ENCODE data around the gene AGAP1.

The AGAP1 gene

DNA sequence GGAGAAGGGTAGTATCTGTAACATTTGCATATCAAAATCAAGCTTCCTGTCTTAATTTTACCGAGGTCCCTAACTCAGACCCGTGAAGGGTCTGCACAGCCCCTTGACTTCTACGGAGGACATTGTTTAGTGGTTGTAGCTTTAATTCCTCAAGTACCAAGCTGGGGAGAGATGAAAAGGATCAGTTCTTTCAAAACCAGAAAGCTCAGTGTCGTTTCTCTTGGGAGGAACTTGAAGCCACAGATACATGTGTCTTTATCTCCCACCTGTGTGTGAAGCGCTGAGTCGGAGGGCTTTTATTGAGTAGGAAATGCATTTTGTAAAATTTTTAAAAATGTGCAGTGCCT lies 410.7 kb downstream of the AGAP1 start:
- DNase-seq: no peak

DNA sequence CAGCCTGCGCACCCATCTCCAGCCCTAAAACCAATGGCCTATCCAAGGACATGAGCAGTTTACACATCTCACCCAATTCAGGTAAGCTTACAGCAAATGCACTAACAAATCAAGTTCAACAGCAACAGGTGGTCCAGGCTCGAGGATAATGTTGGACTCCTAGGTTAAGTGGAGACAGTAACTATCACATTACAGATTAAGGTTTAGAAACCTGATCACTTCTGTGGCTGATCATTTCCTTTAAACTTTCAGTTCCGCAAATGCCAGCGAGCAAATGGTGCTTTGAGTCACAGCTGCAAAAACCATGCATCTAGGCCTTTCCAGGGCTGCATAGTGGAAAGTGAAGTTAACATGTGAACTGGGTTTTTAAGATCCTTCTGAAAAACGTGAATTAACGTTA lies 415.0 kb downstream of the AGAP1 start:
- DNase-seq: no peak

DNA sequence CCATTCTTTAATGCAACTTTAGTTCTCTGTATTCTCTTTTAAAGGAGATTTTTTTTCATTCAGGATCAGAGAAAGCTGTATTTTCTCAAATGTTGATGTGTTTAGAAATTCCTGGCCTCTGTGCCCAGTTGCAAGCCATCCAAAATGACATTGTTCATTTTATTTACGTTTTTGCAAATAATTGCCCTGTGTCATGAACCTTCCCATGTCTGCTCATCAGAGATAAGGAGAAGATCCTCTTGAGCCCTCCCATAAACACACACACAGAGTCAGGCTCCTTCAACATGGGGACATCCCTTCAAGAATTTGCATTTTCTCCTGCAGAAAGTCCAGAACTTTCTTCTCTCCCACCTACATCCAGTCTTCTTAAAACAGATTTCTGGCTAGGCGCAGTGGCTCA lies 415.5 kb downstream of the AGAP1 start:
- no peak for DNase-seq

DNA sequence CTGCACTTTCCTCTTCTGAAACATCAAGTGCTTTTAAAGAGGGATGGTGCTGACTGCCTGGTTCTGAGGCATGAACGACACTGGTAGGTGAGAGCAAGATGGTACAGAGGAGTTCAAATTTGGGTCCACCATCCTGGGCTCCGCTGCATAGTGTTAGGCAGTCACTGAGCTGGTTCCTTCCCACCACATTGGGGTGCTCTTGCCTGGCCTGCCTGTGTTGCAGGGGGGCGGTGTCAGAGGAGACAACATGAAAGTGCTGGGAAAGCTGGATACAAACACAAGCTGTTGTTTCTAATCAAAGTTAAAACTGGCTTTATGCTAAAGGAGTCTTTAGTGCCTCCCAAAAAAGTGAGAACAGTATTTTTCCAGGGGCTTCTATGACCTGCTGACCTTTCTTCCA lies 416.2 kb downstream of the AGAP1 start:
- DNase-seq: no peak

DNA sequence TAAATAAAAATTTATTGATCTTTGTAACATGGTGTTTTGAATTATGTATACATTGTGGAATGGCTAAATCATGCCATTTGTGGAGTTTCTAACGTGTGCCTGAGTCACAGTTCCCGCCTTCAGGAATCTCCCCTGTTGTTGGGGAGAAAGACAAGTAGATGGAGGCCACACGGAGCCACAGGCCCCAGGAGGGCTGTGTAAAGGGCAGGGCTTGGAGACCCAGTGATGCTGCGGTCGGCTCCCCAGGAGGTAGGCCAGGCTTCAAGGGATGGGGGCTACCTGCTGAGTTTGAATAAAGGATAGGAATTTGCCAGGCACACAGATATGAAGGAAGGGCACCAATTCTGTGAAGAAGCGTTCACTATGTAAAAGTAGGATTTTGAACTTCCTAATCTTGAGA lies 417.3 kb downstream of the AGAP1 start:
- DNase-seq: no peak

DNA sequence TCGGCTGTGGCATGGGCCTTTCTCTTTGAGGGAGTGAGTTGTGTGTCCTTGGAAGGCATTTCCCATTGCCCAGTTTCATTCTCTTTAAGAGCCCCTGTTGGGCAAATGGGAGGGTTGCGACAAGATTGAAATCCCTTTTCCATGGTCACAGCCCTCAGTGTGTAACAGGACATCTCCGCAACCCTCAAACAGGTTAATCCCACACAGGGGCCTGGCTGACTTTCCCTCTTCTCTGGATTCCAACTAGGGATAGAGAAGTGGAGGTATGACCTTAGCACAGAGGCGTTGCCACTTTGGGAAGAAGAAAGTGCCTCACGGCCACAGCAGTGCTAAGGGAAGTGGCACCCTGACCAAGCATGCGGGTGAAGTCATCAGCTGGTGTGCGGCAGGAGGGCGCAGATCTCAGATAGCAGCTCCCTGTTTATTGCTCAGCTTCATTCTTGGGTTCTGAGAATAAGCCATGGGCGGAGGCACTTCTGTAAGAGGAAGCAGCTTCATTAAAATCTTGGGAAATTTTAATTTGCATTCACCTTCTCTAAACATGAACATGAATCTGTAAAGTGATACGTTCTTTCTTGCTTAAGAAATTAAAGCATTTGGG lies 417.9 kb downstream of the AGAP1 start:
- DNase-seq: no peak

DNA sequence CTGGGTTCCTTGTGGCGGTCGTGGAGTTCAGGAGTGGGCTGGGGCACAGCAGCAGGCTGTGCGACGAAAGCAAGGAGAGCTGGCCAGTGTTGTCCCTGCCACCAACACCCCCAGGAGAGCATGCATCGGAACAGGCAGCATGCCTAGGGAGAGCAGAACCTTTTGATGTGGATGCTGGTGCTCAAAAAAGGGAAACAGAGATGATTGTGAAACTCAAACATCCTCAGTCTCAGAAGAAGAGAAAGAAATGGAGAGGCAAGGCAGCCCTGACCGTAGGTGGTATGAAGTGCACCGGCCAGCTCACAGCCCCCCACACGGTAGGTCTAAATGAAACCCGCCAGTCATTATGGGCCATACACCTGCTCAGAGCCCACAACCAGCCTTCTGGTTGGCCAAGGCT lies 420.9 kb downstream of the AGAP1 start:
- no peak for DNase-seq

DNA sequence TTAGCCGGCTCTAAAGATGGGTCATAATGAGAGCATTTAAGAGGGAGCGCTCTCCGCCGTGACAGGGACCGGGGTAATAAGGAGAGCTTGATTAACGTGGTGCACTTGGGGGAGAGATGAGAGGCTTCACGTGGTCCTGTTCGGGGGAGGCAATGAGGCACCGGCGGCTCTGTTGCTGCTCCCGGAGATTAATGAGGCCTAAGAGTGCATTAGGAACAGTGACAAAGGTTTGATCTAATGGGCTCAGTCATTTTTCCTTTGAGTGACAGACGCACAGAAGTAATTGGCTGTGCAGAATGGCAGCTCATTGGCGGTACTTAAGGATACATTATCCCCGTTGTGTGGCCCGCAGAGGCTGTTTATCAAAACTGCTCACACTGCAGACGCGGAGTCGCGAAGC lies 423.7 kb downstream of the AGAP1 start:
- no peak for DNase-seq

DNA sequence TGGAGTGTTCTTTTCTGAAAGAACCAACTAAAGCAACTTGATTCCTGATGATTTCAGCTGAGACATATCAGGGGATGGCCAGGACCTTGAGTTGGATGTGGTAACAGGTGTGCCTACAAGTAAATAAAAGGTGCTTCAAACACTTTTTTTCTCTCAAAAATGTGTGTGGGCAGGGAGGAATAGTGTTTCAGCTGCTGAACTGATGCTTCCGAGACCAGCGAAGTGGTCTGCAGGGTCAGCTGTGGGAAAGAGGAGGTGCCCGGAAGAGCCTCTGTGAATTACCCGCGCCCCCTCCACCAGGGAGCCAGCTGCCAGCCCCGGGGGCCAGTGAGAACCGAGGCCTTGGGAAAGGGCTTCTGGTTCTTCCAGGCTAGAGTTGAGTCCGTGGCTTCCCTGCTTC lies 425.0 kb downstream of the AGAP1 start:
- DNase-seq: no peak

DNA sequence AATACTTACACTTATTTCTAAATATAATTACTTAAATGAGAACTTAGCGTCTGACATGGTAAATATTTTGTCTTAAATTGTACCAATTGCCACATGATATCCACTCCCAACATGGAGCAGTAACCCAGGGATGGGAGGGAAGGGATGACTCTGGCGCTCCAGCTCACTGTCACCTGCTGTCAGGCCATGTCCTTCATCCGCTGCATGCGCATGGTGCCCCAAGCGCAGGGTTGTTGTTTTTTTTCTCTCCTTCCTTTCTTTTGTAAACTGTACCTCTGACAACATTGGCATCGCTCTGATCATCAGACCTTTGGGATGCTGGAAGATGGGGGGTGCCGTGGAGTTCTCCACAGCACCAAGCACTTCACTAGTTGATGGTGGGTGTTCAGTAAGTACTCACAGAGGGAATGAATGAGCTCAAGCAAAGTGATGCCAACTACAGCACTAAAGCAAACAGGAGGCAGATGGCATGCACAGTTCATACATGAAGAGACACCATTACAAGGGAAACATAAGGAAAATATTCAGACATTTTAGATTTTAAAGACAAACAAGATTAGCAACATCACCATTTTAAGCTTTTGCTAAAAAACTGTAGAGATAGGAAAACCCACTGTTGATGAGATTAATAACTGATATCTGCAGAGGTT lies 426.5 kb downstream of the AGAP1 start:
- no peak for DNase-seq

DNA sequence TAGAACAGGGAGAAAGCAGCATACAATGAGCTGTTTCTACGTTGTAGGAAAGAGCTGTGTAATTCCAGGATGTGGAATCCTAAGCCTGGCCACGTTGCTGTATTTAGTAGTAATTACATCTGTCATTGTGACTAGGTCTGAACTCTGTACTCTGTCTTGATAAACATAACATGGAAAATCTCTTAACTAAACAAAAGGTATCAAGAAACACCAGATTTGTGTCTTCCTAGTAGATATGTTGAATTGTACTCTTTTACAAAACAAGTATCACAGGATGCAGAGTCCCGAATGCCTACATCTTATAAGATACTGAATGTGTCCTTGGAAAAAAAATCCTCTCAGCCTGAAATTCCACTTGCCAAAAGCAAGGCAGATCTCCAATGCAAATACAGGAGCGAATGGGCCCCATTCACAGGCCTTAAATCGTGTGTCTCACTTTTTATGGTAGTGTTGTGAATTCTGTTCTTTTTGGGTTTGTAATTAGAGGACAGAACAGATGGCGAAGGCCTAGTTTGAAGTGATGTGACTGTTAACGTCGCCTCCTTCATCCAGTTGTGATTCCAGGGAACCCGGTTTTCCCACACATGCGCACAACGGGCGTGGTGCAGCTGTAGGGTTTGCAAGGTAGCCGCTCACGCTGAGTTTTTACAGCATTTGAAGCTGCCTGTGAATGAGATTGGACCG lies 427.8 kb downstream of the AGAP1 start:
- no peak for DNase-seq

DNA sequence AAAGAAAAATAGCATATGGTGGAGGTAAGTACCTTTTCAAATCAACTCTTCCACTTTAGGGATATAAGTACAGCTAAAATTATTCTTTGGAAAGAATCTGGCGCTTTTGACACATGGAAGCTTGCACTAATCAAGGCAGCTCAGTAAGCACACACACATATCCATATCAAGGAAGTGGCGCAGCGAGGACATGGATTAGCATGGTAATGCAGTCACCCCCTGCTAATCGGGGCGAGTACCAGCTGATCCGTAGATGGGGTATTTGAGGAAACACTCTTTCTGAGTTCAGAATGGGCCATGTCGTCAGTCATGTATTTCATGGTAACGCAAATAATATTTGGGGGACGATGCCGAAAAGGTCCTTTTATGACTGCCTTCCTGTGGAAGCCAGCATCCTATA lies 429.0 kb downstream of the AGAP1 start:
- no peak for DNase-seq

DNA sequence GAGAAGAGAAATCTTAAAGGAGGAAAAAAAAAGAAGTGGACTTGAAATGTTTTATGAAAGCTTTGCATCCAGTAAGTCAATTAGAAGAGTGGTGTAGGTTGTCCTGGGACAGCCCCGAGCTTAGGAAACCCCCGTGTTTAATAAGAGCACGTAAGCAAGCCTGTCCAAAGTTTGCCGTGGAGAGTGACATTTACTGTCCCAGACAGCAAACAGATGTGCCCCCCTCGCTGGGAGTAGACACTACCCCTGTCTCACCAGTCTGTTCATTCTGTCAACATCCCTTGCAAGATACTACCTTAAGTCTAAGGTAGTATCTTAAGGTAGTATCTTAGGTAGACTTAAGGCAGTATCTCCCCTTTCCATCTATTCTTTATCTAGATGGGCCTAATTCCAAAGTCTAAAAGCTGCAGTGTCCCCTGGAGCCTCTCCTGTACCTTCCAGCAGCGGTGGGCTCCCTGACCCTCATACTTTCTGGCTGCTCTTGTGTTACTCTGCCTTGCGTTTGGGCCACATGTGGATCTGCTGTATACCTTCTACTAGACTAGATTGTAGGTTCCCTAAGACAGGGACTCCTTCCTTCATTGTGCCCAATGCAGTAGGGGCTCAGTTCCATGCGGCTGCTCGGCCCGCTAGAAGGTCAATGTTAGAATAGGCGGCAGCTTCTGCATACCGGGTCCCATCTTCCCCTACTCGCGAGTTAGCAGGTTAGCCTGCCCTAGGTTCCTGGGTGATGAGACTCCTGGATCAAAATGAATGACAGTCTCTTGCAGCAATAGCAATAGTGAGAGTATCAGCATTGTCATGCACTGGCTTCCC lies 430.2 kb downstream of the AGAP1 start:
- DNase-seq: no peak

DNA sequence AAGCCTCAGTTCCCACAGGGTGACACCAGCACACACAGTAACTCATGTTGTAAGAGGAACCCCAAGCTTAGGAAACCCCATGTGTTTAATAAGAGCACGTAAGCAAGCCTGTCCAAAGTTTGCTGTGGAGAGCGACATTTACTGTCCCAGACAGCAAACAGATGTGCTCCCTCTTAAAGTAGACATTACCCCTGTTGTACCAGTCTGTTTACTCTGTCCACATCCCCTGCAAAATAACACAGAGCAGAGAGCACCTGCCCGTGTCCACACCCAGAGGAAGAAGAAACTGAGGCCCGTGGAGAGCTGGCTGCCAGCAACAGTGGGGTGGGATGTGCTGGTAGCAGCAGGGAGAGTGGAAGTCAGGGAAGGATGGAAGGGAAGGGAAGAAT lies 430.8 kb downstream of the AGAP1 start:
- DNase-seq: no peak

DNA sequence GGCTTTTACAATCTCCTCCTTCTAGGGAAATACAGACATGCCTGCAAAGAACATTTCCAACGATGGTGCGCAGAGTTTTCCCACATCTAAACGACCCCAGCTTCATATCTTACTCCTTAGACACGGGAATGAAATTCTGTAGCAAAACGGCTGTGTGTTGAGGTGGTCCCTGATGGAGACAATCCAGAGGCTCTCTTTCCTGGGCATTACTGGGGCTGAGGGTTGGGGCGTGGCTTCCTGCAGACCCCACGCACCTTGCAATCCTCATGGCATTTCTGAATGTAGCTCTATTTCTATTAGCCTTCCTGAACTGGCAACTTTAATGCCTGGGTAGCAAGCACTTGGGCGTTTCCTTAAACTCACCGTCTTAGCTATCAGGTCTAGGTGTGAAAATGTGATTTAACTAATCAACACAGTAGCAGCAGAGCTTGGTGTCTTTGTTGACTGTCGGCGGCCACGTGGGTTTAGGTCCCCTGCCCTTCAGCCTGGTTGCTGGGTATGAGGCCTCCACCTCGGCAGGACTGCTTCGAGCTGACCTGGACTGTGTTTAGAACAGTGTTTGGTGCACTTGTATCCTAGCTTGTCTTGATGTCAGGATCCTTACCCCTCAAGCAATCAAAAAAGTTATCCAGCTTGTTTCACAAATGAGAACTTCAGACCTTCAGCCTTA lies 431.5 kb downstream of the AGAP1 start:
- DNase-seq: no peak

DNA sequence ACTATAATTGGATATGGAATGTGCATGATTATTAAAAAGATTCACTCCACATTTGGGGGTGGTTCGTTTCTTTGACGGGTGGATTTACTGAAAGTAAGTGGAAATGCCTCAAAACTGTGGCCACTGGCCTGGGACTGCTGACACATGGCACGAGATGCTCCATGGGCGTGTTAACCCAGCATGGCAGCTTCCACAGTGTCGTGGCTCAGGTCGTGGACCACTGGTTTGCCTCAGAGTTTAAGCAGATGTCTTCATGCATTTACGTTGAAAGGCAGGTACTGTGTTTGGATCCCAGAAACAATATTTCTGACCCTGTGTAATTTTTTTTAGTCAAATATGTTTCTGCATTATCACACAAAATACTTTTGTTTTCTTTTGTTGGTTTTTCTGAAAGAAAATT lies 432.4 kb downstream of the AGAP1 start:
- DNase-seq: no peak

DNA sequence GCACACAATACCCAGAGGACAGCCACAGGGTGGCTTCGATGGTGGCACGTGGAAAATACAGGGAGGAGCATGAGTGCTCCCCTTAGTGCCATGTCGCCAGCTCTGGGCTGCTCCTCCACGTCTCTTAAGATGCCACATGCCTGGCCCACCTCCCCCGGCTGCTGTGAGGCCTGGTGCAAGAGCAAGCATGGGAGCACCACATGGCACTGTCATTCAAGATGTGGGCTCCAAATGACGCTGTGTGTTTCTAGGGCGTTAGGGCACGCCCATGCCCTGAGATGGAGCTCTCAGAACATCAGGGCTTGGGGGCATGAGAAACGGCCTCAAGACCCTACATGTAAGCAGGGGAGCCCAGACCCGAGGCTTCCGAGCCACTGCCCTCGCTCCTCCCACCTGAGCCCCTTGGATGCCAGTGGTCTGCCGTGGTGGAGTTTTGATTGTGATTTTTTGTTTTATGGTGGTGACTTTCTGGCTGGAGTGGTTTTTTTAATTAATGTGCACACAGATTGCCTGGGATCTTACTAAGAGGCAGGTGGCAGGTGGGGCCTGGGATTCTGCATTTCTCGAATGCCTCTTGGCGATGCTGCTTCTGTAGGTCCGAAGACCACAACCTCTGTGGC lies 435.0 kb downstream of the AGAP1 start:
- DNase-seq: no peak

DNA sequence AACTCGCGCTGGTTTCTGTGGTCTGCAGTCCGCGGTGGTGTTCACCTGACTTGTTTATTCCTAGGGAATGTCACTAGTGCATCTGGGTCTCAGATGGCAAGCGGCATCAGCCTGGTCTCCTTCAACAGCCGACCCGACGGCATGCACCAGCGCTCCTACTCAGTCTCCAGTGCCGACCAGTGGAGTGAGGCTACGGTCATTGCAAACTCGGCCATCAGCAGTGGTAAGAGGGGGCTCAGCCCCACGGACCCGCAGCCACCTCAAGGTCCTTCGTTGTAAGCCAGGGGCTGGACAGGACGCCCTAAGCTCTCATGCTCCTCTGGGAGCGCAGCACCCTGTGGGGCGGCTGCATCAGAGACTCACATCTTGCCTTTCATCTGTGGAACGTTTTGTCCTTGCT lies 436.9 kb downstream of the AGAP1 start:
- DNase-seq: no peak

DNA sequence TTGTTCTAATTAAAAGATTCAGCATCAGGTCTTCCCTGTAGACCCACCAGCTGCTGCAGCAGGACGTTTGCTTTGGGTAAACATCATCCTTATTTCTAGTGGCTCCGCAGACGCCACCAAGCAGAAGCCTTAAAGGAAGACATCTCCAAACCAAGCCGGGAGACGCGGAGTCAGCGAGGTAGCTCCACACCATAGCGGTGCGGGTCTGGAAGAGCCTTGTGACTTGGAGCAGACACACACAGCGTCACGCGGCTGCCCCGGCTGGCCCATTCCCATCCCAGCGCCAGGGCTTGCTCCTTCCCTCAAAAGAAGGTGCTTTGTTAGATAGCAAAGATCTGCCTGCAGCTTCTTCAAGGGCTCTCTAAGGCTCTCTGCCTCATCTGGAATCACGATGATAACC lies 437.8 kb downstream of the AGAP1 start:
- no peak for DNase-seq

DNA sequence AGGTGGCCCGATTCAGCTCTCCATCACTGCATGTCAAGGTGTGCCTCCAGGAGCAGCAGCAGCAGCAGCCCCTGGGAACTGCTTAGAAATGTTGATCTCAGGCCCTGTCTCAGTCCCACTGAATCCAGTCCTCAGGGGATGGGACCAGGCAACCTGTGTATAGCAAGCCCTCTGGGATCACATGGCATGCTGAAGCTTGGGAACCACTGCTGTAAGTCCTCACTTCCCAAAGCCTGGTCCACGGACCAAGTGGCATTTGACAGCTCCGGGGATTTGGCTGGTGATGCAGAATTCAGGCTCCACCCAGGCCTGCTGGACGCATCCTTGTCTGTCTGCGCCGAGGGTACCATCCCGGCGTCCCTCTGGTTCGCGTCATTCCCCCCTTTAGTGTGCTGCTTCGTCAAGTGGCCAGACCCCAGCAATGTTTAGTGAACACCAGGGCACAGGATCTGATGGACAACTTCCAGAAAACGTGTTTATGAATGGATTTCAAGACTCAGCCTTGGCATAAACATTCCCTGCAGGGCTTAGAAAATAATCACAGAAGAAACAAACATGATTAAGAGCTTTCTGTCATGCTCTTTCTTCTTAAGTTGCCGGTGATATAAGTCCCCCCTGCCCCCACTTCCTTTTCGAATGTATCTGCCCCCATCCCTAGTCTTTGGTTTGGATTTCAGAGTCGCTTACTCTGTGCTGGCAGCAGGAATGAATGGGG lies 440.4 kb downstream of the AGAP1 start:
- no peak for DNase-seq

DNA sequence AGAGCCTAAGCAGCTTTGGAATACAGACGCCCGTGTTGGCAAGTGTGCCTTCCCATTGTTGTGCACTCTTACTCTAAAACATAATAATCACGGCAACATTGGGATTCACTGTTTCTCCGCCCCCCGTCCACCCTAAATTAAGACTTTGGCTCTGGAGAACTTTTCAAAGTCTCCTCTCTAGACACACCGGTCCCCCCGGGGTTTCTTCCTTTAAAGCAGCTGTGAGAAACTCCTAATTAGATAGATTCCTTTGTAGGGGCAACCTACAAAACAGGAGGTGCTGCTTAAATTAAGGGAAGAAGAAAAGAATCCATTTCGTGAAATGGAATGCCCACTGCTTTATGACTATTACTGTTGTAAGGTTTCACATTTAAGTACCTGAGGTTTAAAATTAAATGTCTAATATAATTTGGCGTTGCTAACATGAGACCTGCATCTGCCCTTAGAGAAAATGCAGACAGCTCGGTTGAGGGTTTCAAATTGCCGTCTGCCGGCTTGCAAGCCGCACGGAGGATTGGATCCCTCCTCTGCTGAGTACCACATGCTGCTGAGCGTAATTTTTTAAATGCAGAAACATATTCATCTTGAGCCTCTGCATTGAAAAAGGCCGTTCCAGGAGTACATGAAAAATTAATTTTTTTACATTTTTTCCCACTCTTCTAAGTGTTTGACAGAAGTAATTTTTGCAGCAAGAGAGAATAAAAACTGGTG lies 441.1 kb downstream of the AGAP1 start:
- DNase-seq: no peak

DNA sequence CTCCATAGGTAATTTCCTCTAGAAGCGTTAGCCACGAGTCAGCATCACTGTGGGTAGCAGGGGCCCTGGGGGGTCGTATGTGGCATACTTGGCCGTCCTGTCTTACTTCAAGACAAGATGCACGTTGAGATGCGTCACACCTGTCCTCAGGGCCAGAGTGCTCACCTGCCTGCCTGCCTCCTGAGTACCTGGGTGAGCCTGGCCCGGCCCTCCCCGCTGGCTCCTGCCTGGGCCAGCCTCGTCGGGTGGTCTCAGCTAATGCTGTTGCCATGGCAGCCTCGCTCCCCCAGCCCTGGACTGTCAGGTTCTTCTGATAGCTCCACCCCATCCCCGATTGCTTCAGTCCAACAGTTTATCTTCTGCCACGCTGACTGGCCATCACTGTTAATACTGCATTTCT lies 441.9 kb downstream of the AGAP1 start:
- DNase-seq: no peak

All from Kasumi-1 (cell line).